ENCODE data around the gene ZNF618. TPM values are rescaled to one million over a fixed set of nuclear protein-coding genes. Genes with fewer than 3 reads are reported as not detected.
"Not testable (repeated sequence)": the region's sequence is repeated elsewhere in the genome, so short reads cannot be mapped to it uniquely, and the experiment has no call there.

ZNF618 gene
- total RNA-seq, 1 donor from 2014 or later = 12.1 TPM

GRCh38 chr9:113995963-113996362 lies 119.9 kb downstream of the ZNF618 start:
- Histone ChIP-seq H3K4me3 (ENCODE audit: low read depth, low read length) (no peak overlapping the region), H3K36me3 (ENCODE audit: control insufficient read depth, insufficient read depth, low read length) (peaks cover 1% of the 10 kb centered on the region), H3K27me3 (ENCODE audit: control insufficient read depth, insufficient read depth, low read length) (no peaks in the 10 kb centered on the region)
- DNase-seq (ENCODE audit: low read depth) = no peak
- no peak for TF ChIP-seq CTCF (IDR thresholded peaks at IDR 0.05; ENCODE audit: insufficient read depth, low read length, poor library complexity, severe bottlenecking)

DNA sequence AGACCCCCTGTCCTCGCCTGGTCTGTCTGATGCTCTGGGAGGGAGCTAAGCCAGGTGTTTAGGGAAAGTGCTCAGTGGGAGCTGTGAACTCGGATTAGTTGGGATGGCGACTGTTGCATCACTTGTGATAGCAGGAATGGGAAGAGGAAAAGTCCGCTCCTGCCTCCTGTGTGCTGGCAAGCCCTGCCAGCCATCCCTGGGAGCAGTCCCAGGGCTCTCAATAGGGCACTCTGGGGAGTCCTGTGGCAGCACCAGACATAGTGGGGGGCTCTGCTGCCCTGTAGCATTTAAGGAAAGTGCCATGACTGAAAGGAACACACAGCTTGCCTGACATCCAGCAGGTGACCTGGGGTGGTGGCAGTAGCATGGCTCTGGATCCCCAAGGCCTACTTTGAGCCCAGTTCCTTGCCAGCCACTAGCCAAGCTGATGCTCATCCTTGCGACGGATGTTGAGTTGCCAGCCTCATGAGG lies 120.5 kb downstream of the ZNF618 start:
- DNase-seq (ENCODE audit: low read depth) = no peak
- no peak for TF ChIP-seq CTCF (IDR thresholded peaks at IDR 0.05; ENCODE audit: insufficient read depth, low read length, poor library complexity, severe bottlenecking)
- Histone ChIP-seq H3K4me3 (ENCODE audit: low read depth, low read length) (no peak overlapping the region), H3K36me3 (ENCODE audit: control insufficient read depth, insufficient read depth, low read length) (peaks cover 1% of the 10 kb centered on the region), H3K27me3 (ENCODE audit: control insufficient read depth, insufficient read depth, low read length) (no peaks in the 10 kb centered on the region)

GRCh38 chr9:113997064-113997463 lies 121.0 kb downstream of the ZNF618 start:
- not testable (repeated sequence) for H3K27me3 ChIP-seq (ENCODE audit: control insufficient read depth, insufficient read depth, low read length); H3K36me3 ChIP-seq (ENCODE audit: control insufficient read depth, insufficient read depth, low read length); H3K4me3 ChIP-seq (ENCODE audit: low read depth, low read length); DNase-seq (ENCODE audit: low read depth)

DNA sequence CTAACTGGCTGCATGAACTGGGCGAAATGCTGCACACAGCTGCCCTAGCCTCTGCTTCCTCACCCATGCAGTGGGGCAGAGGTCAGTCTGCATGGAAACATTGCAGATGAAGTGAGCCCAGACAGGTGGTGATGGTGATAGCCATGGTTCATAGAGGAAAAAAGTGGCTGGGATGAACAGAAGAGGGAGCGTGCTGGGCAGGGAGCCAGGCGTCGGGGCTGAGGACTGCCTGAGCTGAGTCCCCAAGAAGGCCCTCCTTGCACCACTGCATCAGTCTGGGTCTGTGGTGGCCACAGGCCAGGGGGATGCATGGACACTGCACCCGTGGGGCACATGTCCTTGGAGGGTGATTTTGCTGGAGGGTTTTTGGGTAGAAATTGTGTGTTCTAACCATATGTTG lies 121.5 kb downstream of the ZNF618 start:
- H3K4me3 ChIP-seq (ENCODE audit: low read depth, low read length) = no peak overlapping the region
- DNase-seq (ENCODE audit: low read depth) = no peak
- peaks cover 1% of the 10 kb centered on the region for H3K36me3 ChIP-seq (ENCODE audit: control insufficient read depth, insufficient read depth, low read length)
- H3K27me3 ChIP-seq (ENCODE audit: control insufficient read depth, insufficient read depth, low read length) = no peaks in the 10 kb centered on the region
- TF ChIP-seq CTCF (IDR thresholded peaks at IDR 0.05; ENCODE audit: insufficient read depth, low read length, poor library complexity, severe bottlenecking) = no peak

DNA sequence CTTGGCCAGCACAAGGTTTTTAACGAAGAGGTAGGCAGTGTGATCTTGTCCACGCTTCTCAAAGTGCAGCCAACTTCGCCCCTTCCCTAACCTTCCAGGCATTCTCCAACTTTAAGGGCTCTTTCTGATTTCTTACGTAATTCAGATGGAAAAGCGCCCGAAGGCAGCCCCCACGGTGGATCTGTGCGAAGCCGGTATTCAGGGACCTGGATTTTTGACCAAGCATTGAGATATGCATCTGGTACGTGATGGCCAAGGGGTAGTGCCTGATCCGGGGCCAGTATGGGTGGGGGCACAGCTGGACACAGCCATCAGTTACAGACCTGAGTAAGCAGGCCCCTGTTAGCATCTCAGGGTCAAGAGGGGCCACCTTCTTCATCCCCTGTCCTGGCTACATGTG lies 122.0 kb downstream of the ZNF618 start:
- no peak for DNase-seq (ENCODE audit: low read depth)
- Histone ChIP-seq H3K36me3 (ENCODE audit: control insufficient read depth, insufficient read depth, low read length) (no peaks in the 10 kb centered on the region), H3K4me3 (ENCODE audit: low read depth, low read length) (no peak overlapping the region), H3K27me3 (ENCODE audit: control insufficient read depth, insufficient read depth, low read length) (no peaks in the 10 kb centered on the region)
- TF ChIP-seq CTCF (IDR thresholded peaks at IDR 0.05; ENCODE audit: insufficient read depth, low read length, poor library complexity, severe bottlenecking) = no peak

GRCh38 chr9:113998525-113999255 lies 122.6 kb downstream of the ZNF618 start:
- no peak overlapping the region for H3K4me3 ChIP-seq (ENCODE audit: low read depth, low read length)
- no peak for DNase-seq (ENCODE audit: low read depth)
- TF ChIP-seq CTCF (IDR thresholded peaks at IDR 0.05; ENCODE audit: insufficient read depth, low read length, poor library complexity, severe bottlenecking) = peak; percentile 47

More at GRCh38 chr9:113998525-113999255, 122.6 kb downstream of the ZNF618 start:
- Histone ChIP-seq H3K36me3 (ENCODE audit: control insufficient read depth, insufficient read depth, low read length) (no peaks in the 10 kb centered on the region), H3K27me3 (ENCODE audit: control insufficient read depth, insufficient read depth, low read length) (no peaks in the 10 kb centered on the region)

Data from kidney epithelial cell (primary cell).